Memory B cell (primary cell): Measurements from ENCODE around the gene HSD17B4.
"Not testable (repeated sequence)": the region's sequence is repeated elsewhere in the genome, so short reads cannot be mapped to it uniquely, and the experiment has no call there.

Experiments
- ATAC-seq: fragments of 150-1000 bp; cut with Tn5 transposase; 2 replicates; pipeline ENCODE4 v1.10.0; 2021; ENCODE audit warnings: low read depth, mild to moderate bottlenecking, moderate library complexity
- DNase-seq, 2 donors: peaks; one replicate each; pipeline ENCODE4 v3.0.0; 2022; ENCODE audit warnings: low spot score in 2 of 2
- H3K27ac Mint-ChIP-seq: one replicate; pipeline ENCODE4 v1.8.0; 2022; ENCODE audit warnings: mild to moderate bottlenecking, moderate library complexity, mixed read lengths
- H3K27me3 Mint-ChIP-seq: one replicate; pipeline ENCODE4 v1.8.0; 2022; ENCODE audit warnings: mixed read lengths
- H3K36me3 Mint-ChIP-seq: one replicate; pipeline ENCODE4 v1.8.0; 2022; ENCODE audit warnings: mild to moderate bottlenecking, mixed read lengths
- H3K4me1 Mint-ChIP-seq: one replicate; pipeline ENCODE4 v1.8.0; 2022; ENCODE audit warnings: mixed read lengths
- H3K4me3 Mint-ChIP-seq: one replicate; pipeline ENCODE4 v1.8.0; 2022; ENCODE audit warnings: mild to moderate bottlenecking, moderate library complexity, mixed read lengths
- H3K9me3 Mint-ChIP-seq: one replicate; pipeline ENCODE4 v1.8.0; 2022; ENCODE audit warnings: mixed read lengths

Gene HSD17B4

GRCh38 chr5:119480629-119481028 lies 28.3 kb downstream of the HSD17B4 start:
- H3K4me1 Mint-ChIP-seq, ATAC-seq, H3K9me3 Mint-ChIP-seq, H3K4me3 Mint-ChIP-seq, H3K27ac Mint-ChIP-seq, DNase-seq, H3K27me3 Mint-ChIP-seq: not testable (repeated sequence)
- peaks cover 41% of the 10 kb centered on the region for H3K36me3 Mint-ChIP-seq

GRCh38 chr5:119483155-119483554 lies 30.9 kb downstream of the HSD17B4 start:
- Mint-ChIP-seq H3K27me3 (no peaks in the 10 kb centered on the region), H3K27ac (no peak overlapping the region), H3K4me1 (peaks cover 3% of the 10 kb centered on the region), H3K4me3 (no peak overlapping the region), H3K9me3 (no peaks in the 10 kb centered on the region), H3K36me3 (peaks cover 37% of the 10 kb centered on the region)
- DNase-seq (no peak), ATAC-seq (no peak)

GRCh38 chr5:119484884-119485283 lies 32.6 kb downstream of the HSD17B4 start:
- Mint-ChIP-seq H3K4me1 (peaks cover 3% of the 10 kb centered on the region), H3K27me3 (no peaks in the 10 kb centered on the region), H3K4me3 (no peak overlapping the region), H3K27ac (no peak overlapping the region), H3K9me3 (no peaks in the 10 kb centered on the region), H3K36me3 (peaks cover 28% of the 10 kb centered on the region)
- ATAC-seq (no peak), DNase-seq (no peak)

- Mint-ChIP-seq H3K9me3 (peaks cover 8% of the 10 kb centered on the region), H3K36me3 (peaks cover 51% of the 10 kb centered on the region), H3K4me3 (no peak overlapping the region), H3K4me1 (no peaks in the 10 kb centered on the region), H3K27ac (peak overlapping the region; percentile 45), H3K27me3 (no peaks in the 10 kb centered on the region)
- DNase-seq, result no peak
- ATAC-seq, result no peak
Observed at GRCh38 chr5:119501671-119502179, 49.4 kb downstream of the HSD17B4 start.

GRCh38 chr5:119503939-119504338 lies 51.6 kb downstream of the HSD17B4 start:
- H3K9me3 Mint-ChIP-seq, ATAC-seq, H3K4me3 Mint-ChIP-seq, H3K27me3 Mint-ChIP-seq, DNase-seq, H3K27ac Mint-ChIP-seq, H3K4me1 Mint-ChIP-seq: not testable (repeated sequence)
- H3K36me3 Mint-ChIP-seq, result peaks cover 56% of the 10 kb centered on the region

- H3K4me3 Mint-ChIP-seq, result no peak overlapping the region
- DNase-seq (no peak), ATAC-seq (no peak)
- no peaks in the 10 kb centered on the region for H3K27me3 Mint-ChIP-seq
- peaks cover 2% of the 10 kb centered on the region for H3K9me3 Mint-ChIP-seq
- no peak overlapping the region for H3K27ac Mint-ChIP-seq
- no peaks in the 10 kb centered on the region for H3K4me1 Mint-ChIP-seq
- H3K36me3 Mint-ChIP-seq, result peaks cover 52% of the 10 kb centered on the region
Observed at GRCh38 chr5:119512277-119512676, 60.0 kb downstream of the HSD17B4 start.

- Mint-ChIP-seq H3K4me1 (no peaks in the 10 kb centered on the region), H3K27me3 (no peaks in the 10 kb centered on the region), H3K36me3 (peaks cover 40% of the 10 kb centered on the region), H3K9me3 (peaks cover 2% of the 10 kb centered on the region), H3K4me3 (no peak overlapping the region), H3K27ac (no peak overlapping the region)
- no peak for DNase-seq
- ATAC-seq, result no peak
Observed at GRCh38 chr5:119515192-119515591, 62.9 kb downstream of the HSD17B4 start.

GRCh38 chr5:119517115-119517514 lies 64.8 kb downstream of the HSD17B4 start:
- not testable (repeated sequence) for ATAC-seq, H3K4me3 Mint-ChIP-seq, H3K27ac Mint-ChIP-seq, H3K9me3 Mint-ChIP-seq, DNase-seq, H3K4me1 Mint-ChIP-seq, H3K27me3 Mint-ChIP-seq
- H3K36me3 Mint-ChIP-seq, result peaks cover 37% of the 10 kb centered on the region

GRCh38 chr5:119521232-119521631 lies 68.9 kb downstream of the HSD17B4 start:
- ATAC-seq (no peak), DNase-seq (no peak)
- peaks cover 4% of the 10 kb centered on the region for H3K4me1 Mint-ChIP-seq
- no peaks in the 10 kb centered on the region for H3K27me3 Mint-ChIP-seq
- peaks cover 29% of the 10 kb centered on the region for H3K36me3 Mint-ChIP-seq
- peaks cover 3% of the 10 kb centered on the region for H3K9me3 Mint-ChIP-seq
- no peak overlapping the region for H3K4me3 Mint-ChIP-seq
- no peak overlapping the region for H3K27ac Mint-ChIP-seq

GRCh38 chr5:119522841-119523240 lies 70.5 kb downstream of the HSD17B4 start:
- Mint-ChIP-seq H3K27me3 (no peaks in the 10 kb centered on the region), H3K9me3 (peaks cover 3% of the 10 kb centered on the region), H3K27ac (no peak overlapping the region), H3K36me3 (peaks cover 27% of the 10 kb centered on the region), H3K4me1 (peaks cover 4% of the 10 kb centered on the region), H3K4me3 (no peak overlapping the region)
- DNase-seq (no peak), ATAC-seq (no peak)

- DNase-seq (no peak), ATAC-seq (no peak)
- Mint-ChIP-seq H3K36me3 (peaks cover 26% of the 10 kb centered on the region), H3K4me3 (no peak overlapping the region), H3K27ac (no peak overlapping the region), H3K4me1 (peaks cover 4% of the 10 kb centered on the region), H3K9me3 (peaks cover 3% of the 10 kb centered on the region), H3K27me3 (no peaks in the 10 kb centered on the region)
Observed at GRCh38 chr5:119524485-119524884, 72.2 kb downstream of the HSD17B4 start.

- Mint-ChIP-seq H3K27me3 (no peaks in the 10 kb centered on the region), H3K4me3 (no peak overlapping the region), H3K36me3 (peaks cover 18% of the 10 kb centered on the region), H3K27ac (no peak overlapping the region), H3K9me3 (no peaks in the 10 kb centered on the region), H3K4me1 (peaks cover 4% of the 10 kb centered on the region)
- DNase-seq (no peak), ATAC-seq (no peak)
Observed at GRCh38 chr5:119527351-119527750, 75.1 kb downstream of the HSD17B4 start.

- Mint-ChIP-seq H3K27me3 (no peaks in the 10 kb centered on the region), H3K27ac (no peak overlapping the region), H3K36me3 (peaks cover 24% of the 10 kb centered on the region), H3K4me3 (no peak overlapping the region), H3K9me3 (peaks cover 1% of the 10 kb centered on the region), H3K4me1 (peaks cover 7% of the 10 kb centered on the region)
- no peak for DNase-seq
- ATAC-seq, result no peak
Observed at GRCh38 chr5:119529811-119530210, 77.5 kb downstream of the HSD17B4 start.

GRCh38 chr5:119532637-119533036 lies 80.3 kb downstream of the HSD17B4 start:
- no peak for ATAC-seq
- DNase-seq, result no peak
- Mint-ChIP-seq H3K36me3 (peaks cover 24% of the 10 kb centered on the region), H3K27me3 (no peaks in the 10 kb centered on the region), H3K9me3 (peaks cover 1% of the 10 kb centered on the region), H3K27ac (no peak overlapping the region), H3K4me3 (no peak overlapping the region), H3K4me1 (peaks cover 2% of the 10 kb centered on the region)

- Mint-ChIP-seq H3K4me3 (no peak overlapping the region), H3K27ac (peak overlapping the region; percentile 4), H3K9me3 (peaks cover 1% of the 10 kb centered on the region), H3K27me3 (no peaks in the 10 kb centered on the region), H3K4me1 (peaks cover 2% of the 10 kb centered on the region), H3K36me3 (peaks cover 35% of the 10 kb centered on the region)
- DNase-seq, result no peak
- no peak for ATAC-seq
Observed at GRCh38 chr5:119537704-119538103, 85.4 kb downstream of the HSD17B4 start.
